Fibroblast of lung (primary cell): Measurements from ENCODE around the gene ZNF749. TPM values are rescaled to one million over a fixed set of nuclear protein-coding genes. Genes with fewer than 3 reads are reported as not detected.

Experiments used
- DNase-seq, 2 donors: peaks; one replicate each; pipeline versions ENCODE4 v3.0.0 to v3.0.0-alpha.2; 2010; ENCODE audit warnings: low read depth in 2 of 2
- H2AFZ ChIP-seq: 2 replicates; pipeline ENCODE4 v1.5.1; 2012; ENCODE audit warnings: low read length, control low read depth, inconsistent platforms
- H3K27ac ChIP-seq: 2 replicates; pipeline ENCODE4 v1.5.1; 2011; ENCODE audit warnings: low read length, control low read depth; ENCODE audit not compliant: insufficient read depth
- H3K27me3 ChIP-seq: 2 replicates; pipeline ENCODE4 v1.5.1; 2011; ENCODE audit warnings: mild to moderate bottlenecking, low read length; ENCODE audit not compliant: control insufficient read depth, insufficient read depth
- H3K36me3 ChIP-seq: 2 replicates; pipeline ENCODE4 v1.5.1; 2011; ENCODE audit warnings: low read length; ENCODE audit not compliant: control insufficient read depth, insufficient read depth
- H3K4me1 ChIP-seq: 2 replicates; pipeline ENCODE4 v1.5.1; 2011; ENCODE audit warnings: low read length; ENCODE audit not compliant: control insufficient read depth, insufficient read depth; ENCODE audit errors: extremely low read depth
- H3K4me2 ChIP-seq: 2 replicates; pipeline ENCODE4 v1.5.1; 2011; ENCODE audit warnings: low read length, control low read depth; ENCODE audit not compliant: insufficient read depth; ENCODE audit errors: extremely low read depth
- H3K4me3 ChIP-seq, 4 experiments: fragments of 200-600 bp in 1 of 4; sonication (generic) in 1 of 4; replicated peaks in 1 of 4; 2 replicates each; pipeline ENCODE4 v1.5.1; 2011 to 2016; ENCODE audit warnings: low read length in 4 of 4, low read depth in 3 of 4, mild to moderate bottlenecking in 3 of 4, control low read depth in 2 of 4, inconsistent platforms in 1 of 4, mixed read lengths in 1 of 4; ENCODE audit not compliant: insufficient read depth in 1 of 4; ENCODE audit errors: control extremely low read depth in 1 of 4
- H3K79me2 ChIP-seq: 2 replicates; pipeline ENCODE4 v1.5.1; 2012; ENCODE audit warnings: mild to moderate bottlenecking, low read length, inconsistent platforms; ENCODE audit not compliant: control insufficient read depth, insufficient read depth
- H3K9ac ChIP-seq: 2 replicates; pipeline ENCODE4 v1.5.1; 2011; ENCODE audit warnings: mild to moderate bottlenecking, low read length, control low read depth; ENCODE audit not compliant: insufficient read depth
- H3K9me3 ChIP-seq: 2 replicates; pipeline ENCODE4 v1.5.1; 2012; ENCODE audit warnings: low read depth, low read length; ENCODE audit not compliant: control insufficient read depth, insufficient read depth
- H4K20me1 ChIP-seq: 2 replicates; pipeline ENCODE4 v1.5.1; 2011; ENCODE audit warnings: low read length; ENCODE audit not compliant: control insufficient read depth, insufficient read depth; ENCODE audit errors: extremely low read depth
- CTCF ChIP-seq, 2 donors: IDR thresholded peaks in 1 of 2; conservative IDR thresholded peaks in 1 of 2; 1 replicate in 1 of 2; 2 replicates in 1 of 2; pipeline ENCODE4 v1.5.1; 2011 to 2012; ENCODE audit warnings: low read length in 2 of 2, control low read depth in 1 of 2, inconsistent platforms in 1 of 2, low read depth in 1 of 2, mild to moderate bottlenecking in 1 of 2
- EZH2 ChIP-seq: IDR thresholded peaks from 2 replicates; pipeline ENCODE4 v1.5.1; 2012; ENCODE audit warnings: low read length, control low read depth, mild to moderate bottlenecking; ENCODE audit errors: missing control alignments
- polyA plus RNA-seq, 2 donors: library from polyadenylated mRNA; depleted of rRNA in 1 of 2; stranded (reverse) in 1 of 2; unstranded in 1 of 2; fragments of >200 nt; gene quantifications; 2 replicates each; pipeline ENCODE4 v1.2.1, GENCODE V29; 2011 to 2012; ENCODE audit warnings: missing spikeins in 1 of 2
- total RNA-seq: library from RNA; depleted of rRNA; stranded (reverse); fragments of >200 nt; gene quantifications from 2 replicates; pipeline ENCODE4 v1.2.1, GENCODE V29; 2014

ZNF749 gene
- total and polyA plus RNA-seq, 2 donors (not counting 1 experiment from before 2014, with no cell fraction given) = 4.7 to 10.4 TPM

DNA sequence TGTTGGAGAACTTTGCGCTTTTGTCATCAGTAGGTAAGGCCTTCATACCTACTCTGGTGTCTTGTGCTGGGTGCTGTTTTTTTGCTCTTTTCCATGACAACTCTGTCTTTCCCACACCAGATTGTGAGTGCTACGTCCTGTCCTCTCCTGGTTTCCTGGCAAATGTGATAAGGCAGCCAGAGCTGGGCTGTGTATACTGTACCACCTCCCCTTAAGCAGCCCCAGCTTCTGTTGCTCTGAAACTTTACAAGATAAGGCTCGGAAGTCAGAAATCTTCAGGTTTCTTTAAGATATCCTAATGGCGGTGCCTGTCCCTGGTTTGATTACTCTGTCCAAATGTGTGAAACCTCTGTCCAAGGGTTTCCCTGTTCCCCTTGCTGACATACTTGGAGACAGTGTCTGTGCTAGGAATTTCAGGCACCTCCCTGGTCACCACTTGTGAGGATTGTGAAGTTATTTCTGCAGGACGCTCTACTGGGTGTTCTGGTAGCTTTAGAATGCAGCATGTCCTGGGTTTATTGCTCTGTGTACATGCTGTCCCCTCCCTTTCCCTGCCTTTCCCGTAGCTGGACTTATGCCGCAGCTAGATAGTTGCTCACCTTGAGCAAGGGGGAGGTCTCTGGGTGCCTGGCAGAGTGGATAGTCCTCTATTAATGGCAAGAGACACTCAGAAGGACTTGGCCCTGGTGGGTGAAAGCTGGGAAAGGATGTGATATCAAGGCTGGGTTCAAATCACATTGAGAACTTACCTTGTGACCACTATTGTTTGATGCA lies 7.0 kb downstream of the ZNF749 start:
- Histone ChIP-seq H3K27ac (no peak overlapping the region), H4K20me1 (no peaks in the 10 kb centered on the region), H3K9ac (no peak overlapping the region), H2AFZ (no peak overlapping the region), H3K4me1 (no peaks in the 10 kb centered on the region), H3K27me3 (no peaks in the 10 kb centered on the region), H3K4me2 (no peak overlapping the region), H3K9me3 (no peaks in the 10 kb centered on the region), H3K36me3 (no peaks in the 10 kb centered on the region), H3K79me2 (peaks cover 18% of the 10 kb centered on the region), H3K4me3 (no peak overlapping the region)
- no peak for DNase-seq
- TF ChIP-seq CTCF (conservative IDR thresholded peaks at IDR 0.05 in 1 of 2, IDR thresholded peaks at IDR 0.05 in 1 of 2; ENCODE audit: low read depth in 1 of 2, low read length in 2 of 2) (no peak), EZH2 (no peak)

DNA sequence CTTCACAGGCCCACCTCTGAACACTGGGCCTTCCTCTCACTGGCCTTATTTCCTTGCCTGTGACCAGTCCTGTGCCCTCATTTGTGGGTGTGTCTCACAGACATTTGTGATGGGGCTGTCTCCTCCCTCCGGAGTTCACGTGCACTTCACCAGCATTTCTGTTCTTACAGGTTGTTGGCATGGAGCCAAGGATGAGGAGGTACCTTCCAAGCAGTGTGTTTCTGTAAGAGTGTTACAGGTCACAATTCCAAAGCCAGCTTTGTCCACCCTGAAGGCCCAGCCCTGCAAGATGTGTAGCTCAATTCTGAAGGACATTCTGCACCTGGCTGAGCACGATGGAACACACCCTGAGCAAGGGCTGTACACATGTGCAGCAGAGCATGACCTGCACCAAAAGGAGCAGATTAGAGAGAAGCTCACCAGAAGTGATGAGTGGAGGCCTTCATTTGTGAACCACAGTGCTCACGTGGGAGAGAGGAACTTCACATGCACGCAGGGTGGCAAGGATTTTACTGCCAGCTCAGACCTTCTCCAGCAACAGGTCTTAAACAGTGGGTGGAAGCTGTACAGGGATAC lies 8.1 kb downstream of the ZNF749 start:
- H3K27ac ChIP-seq = no peak overlapping the region
- H3K79me2 ChIP-seq = peaks cover 13% of the 10 kb centered on the region
- H2AFZ ChIP-seq = no peak overlapping the region
- TF ChIP-seq CTCF (conservative IDR thresholded peaks at IDR 0.05 in 1 of 2, IDR thresholded peaks at IDR 0.05 in 1 of 2; ENCODE audit: low read depth in 1 of 2, low read length in 2 of 2) = no peak
- no peak overlapping the region for H3K4me3 ChIP-seq
- H3K9ac ChIP-seq = no peak overlapping the region
- H3K4me1 ChIP-seq = no peaks in the 10 kb centered on the region
- H3K9me3 ChIP-seq = no peaks in the 10 kb centered on the region
- H3K27me3 ChIP-seq = no peaks in the 10 kb centered on the region
- no peak overlapping the region for H3K4me2 ChIP-seq
- no peak for DNase-seq
- no peaks in the 10 kb centered on the region for H3K36me3 ChIP-seq
- H4K20me1 ChIP-seq = no peaks in the 10 kb centered on the region

- no peak overlapping the region for H3K9ac ChIP-seq
- H3K4me2 ChIP-seq = no peak overlapping the region
- no peak for TF ChIP-seq CTCF (conservative IDR thresholded peaks at IDR 0.05 in 1 of 2, IDR thresholded peaks at IDR 0.05 in 1 of 2; ENCODE audit: low read depth in 1 of 2, low read length in 2 of 2)
- no peak for TF ChIP-seq EZH2
- H3K4me1 ChIP-seq = no peaks in the 10 kb centered on the region
- H3K36me3 ChIP-seq = no peaks in the 10 kb centered on the region
- no peaks in the 10 kb centered on the region for H3K9me3 ChIP-seq
- H3K27ac ChIP-seq = no peak overlapping the region
- no peaks in the 10 kb centered on the region for H3K27me3 ChIP-seq
- no peak overlapping the region for H3K4me3 ChIP-seq
- H3K79me2 ChIP-seq = no peaks in the 10 kb centered on the region
- H4K20me1 ChIP-seq = no peaks in the 10 kb centered on the region
- H2AFZ ChIP-seq = no peak overlapping the region
- no peak for DNase-seq
Observed at GRCh38 chr19:57452307-57452706, 17.2 kb downstream of the ZNF749 start.
